ENCODE results near the gene DPYSL4. TPM values are rescaled to one million over a fixed set of nuclear protein-coding genes. Genes with fewer than 3 reads are reported as not detected.

Gene DPYSL4
- total and polyA plus RNA-seq, 2 of the 4 experiments (the other 2 are of a cell fraction) = 8.1 to 30.5 TPM

DNA sequence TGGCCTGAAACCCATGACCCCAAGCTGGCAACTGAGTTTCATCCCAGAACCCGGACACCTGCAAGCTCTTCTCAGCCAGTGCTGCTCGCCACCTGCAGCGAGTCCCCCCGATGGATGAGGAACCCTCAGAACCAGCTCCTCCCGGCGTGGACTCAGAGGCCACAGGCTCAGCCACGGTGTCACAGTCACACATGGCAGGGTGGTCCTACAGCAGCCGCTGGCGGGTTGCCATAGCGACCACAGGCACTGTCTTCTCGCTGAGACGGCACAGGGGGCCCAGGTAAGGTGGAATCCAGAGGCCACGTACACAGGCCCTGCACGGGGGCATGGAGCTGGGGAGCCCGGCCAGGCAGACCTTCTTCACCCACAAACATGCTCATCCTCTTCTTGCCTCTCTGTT lies 53.4 kb downstream of the DPYSL4 start (continued):
- TF ChIP-seq RAD21 (IDR thresholded peaks at IDR 0.05; ENCODE audit: low read length) (no peak), FOS (IDR thresholded peaks at IDR 0.05; ENCODE audit: low read depth, low read length) (no peak), BHLHE40 (IDR thresholded peaks at IDR 0.05; ENCODE audit: low read depth, low read length) (no peak), RCOR1 (IDR thresholded peaks at IDR 0.05; ENCODE audit: insufficient replicate concordance, low read length) (no peak), POLR2A (IDR thresholded peaks at IDR 0.05; ENCODE audit: low read depth, low read length) (no peak)

DNA sequence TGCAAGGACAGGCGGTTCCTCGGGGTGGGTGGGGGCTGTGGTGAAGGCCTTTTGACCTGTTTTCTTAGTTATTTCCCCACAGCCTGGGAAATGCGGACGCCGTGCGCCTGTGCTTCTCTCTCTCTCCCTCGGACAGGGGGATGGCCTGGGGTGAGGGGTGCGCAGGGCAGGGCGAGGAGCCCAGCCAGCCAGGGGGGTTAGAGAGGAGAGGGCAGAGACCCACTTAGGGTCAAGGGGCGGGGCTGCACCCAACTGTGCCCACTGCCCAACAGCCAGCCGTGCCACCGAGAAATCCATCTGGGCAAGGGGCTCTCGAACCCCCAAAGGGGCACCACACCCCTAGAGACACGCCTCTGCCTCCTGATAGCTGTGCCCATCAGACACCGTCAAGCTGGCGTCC lies 53.8 kb downstream of the DPYSL4 start:
- no peak overlapping the region for H2BK15ac ChIP-seq (ENCODE audit: low read depth, low read length)

More for the DNA sequence above, 53.8 kb downstream of the DPYSL4 start:
- ChIA-PET POLR2A (ENCODE audit: unreplicated experiment) (no interaction called here), CTCF (no interaction called here)
- in situ Hi-C loops (cut with MboI; ENCODE audit: low sequenced_read_pairs) (no loop called here), intact Hi-C loops (cut with micrococcal nuclease) (no loop called here), dilution Hi-C loops (cut with HindIII; ENCODE audit: low sequenced_read_pairs, unreplicated experiment) (loop anchor here (25.0 kb wide), 1 partner anchor 97 kb away; the partner anchor contains the start of gene LRRC27)
- Histone ChIP-seq H3K27me3 (ENCODE audit: control insufficient read depth, insufficient read depth, low read length) (peaks cover 9% of the 10 kb centered on the region; the same call in 1 of the 2 replicates), H4K5ac (ENCODE audit: low read depth, low read length) (no peak overlapping the region), H3K23ac (ENCODE audit: low read depth, low read length) (no peak overlapping the region), H2AK5ac (ENCODE audit: low read depth, low read length) (no peak overlapping the region), H3K9me3 (ENCODE audit: control insufficient read depth, insufficient read depth, low read length) (no peaks in the 10 kb centered on the region), H3K56ac (ENCODE audit: extremely low read depth, insufficient read depth, low read length) (no peak overlapping the region), H3K18ac (ENCODE audit: low read depth, low read length) (no peak overlapping the region), H3K4me3 (ENCODE audit: insufficient read depth, low read depth, low read length) (no peak overlapping the region), H2AK9ac (replicated peaks; ENCODE audit: low read depth, low read length, poor library complexity) (no peak overlapping the region), H3K27ac (ENCODE audit: insufficient read depth, low read length) (no peak overlapping the region), H4K8ac (ENCODE audit: low read depth in 2 of 2, low read length in 2 of 2) (no peak overlapping the region), H4K91ac (ENCODE audit: insufficient read depth, low read depth, low read length) (no peak overlapping the region), H3K9ac (ENCODE audit: low read depth, low read length) (no peak overlapping the region), H3K4me1 (ENCODE audit: control insufficient read depth, insufficient read depth, low read length) (no peaks in the 10 kb centered on the region), H3K79me1 (ENCODE audit: low read depth in 1 of 2, low read length in 2 of 2) (no peaks in the 10 kb centered on the region), H3K14ac (replicated peaks; ENCODE audit: low read depth, low read length) (no peak overlapping the region), H3K4ac (ENCODE audit: low read depth, low read length) (no peak overlapping the region), H2BK20ac (ENCODE audit: low read depth, low read length) (no peak overlapping the region), H2BK5ac (ENCODE audit: low read depth, low read length, poor library complexity, severe bottlenecking) (no peak overlapping the region), H4K20me1 (ENCODE audit: insufficient read depth, low read length) (no peaks in the 10 kb centered on the region), H3K9me1 (ENCODE audit: insufficient read depth, low read length) (no peaks in the 10 kb centered on the region), H2AFZ (replicated peaks; ENCODE audit: low read length, poor library complexity) (no peak overlapping the region), H2BK120ac (ENCODE audit: low read depth, low read length) (no peak overlapping the region), H3K36me3 (ENCODE audit: control insufficient read depth, insufficient read depth, low read length) (no peaks in the 10 kb centered on the region), H3K4me2 (ENCODE audit: low read depth, low read length) (no peak overlapping the region)
- TF ChIP-seq BHLHE40 (IDR thresholded peaks at IDR 0.05; ENCODE audit: low read depth, low read length) (no peak), RFX5 (IDR thresholded peaks at IDR 0.05; ENCODE audit: low read depth, low read length) (no peak), FOS (IDR thresholded peaks at IDR 0.05; ENCODE audit: low read depth, low read length) (no peak), POLR2A (IDR thresholded peaks at IDR 0.05; ENCODE audit: low read depth, low read length) (no peak), SMC3 (IDR thresholded peaks at IDR 0.05; ENCODE audit: low read depth, low read length) (no peak), CEBPB (IDR thresholded peaks at IDR 0.05; ENCODE audit: low read depth, low read length) (no peak), NFE2L2 (IDR thresholded peaks at IDR 0.05; ENCODE audit: low read depth, low read length) (no peak), MAZ (IDR thresholded peaks at IDR 0.05; ENCODE audit: borderline replicate concordance, low read depth, low read length) (no peak), MAFK (IDR thresholded peaks at IDR 0.05; ENCODE audit: low read depth, low read length) (no peak), RCOR1 (IDR thresholded peaks at IDR 0.05; ENCODE audit: insufficient replicate concordance, low read length) (no peak)
- TF ChIP-seq, protein P1, sequence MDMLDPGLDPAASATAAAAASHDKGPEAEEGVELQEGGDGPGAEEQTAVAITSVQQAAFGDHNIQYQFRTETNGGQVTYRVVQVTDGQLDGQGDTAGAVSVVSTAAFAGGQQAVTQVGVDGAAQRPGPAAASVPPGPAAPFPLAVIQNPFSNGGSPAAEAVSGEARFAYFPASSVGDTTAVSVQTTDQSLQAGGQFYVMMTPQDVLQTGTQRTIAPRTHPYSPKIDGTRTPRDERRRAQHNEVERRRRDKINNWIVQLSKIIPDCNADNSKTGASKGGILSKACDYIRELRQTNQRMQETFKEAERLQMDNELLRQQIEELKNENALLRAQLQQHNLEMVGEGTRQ (IDR thresholded peaks at IDR 0.05; ENCODE audit: low read depth, low read length) = no peak
- TF ChIP-seq, protein P2, sequence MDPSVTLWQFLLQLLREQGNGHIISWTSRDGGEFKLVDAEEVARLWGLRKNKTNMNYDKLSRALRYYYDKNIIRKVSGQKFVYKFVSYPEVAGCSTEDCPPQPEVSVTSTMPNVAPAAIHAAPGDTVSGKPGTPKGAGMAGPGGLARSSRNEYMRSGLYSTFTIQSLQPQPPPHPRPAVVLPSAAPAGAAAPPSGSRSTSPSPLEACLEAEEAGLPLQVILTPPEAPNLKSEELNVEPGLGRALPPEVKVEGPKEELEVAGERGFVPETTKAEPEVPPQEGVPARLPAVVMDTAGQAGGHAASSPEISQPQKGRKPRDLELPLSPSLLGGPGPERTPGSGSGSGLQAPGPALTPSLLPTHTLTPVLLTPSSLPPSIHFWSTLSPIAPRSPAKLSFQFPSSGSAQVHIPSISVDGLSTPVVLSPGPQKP (IDR thresholded peaks at IDR 0.05; ENCODE audit: borderline replicate concordance, low read depth, low read length) = no peak
- ATAC-seq (ENCODE audit: low read depth) (no peak), DNase-seq (no peak)
- BruUV-seq (replicated peaks) = no TSS peak
- 87% methylated on average over 3 of the region's 16 CpGs; no CpG with 5 or more reads in 1 of the 2 experiments for WGBS, 2 experiments (ENCODE audit: extremely low coverage in 2 of 2, insufficient read length in 1 of 2)

Measured in IMR-90 (cell line).